Peyer's patch (tissue), 4 donors: ENCODE results near the gene COL6A3. TPM values are rescaled to one million over a fixed set of nuclear protein-coding genes. Genes with fewer than 3 reads are reported as not detected.

Source experiments
- DNase-seq, 3 donors: peaks; one replicate each; pipeline ENCODE4 v3.0.0-alpha.2; 2017 to 2019
- H3K27ac ChIP-seq, 4 donors: fragments of 200-600 bp; sonication (generic); one replicate each; pipeline ENCODE4 v1.5.1; 2016 to 2019
- H3K27me3 ChIP-seq, 2 donors: fragments of 200-600 bp; sonication (generic); one replicate each; pipeline ENCODE4 v1.5.1; 2019
- H3K36me3 ChIP-seq, 3 donors: fragments of 200-600 bp; sonication (generic); one replicate each; pipeline ENCODE4 v1.5.1; 2016 to 2019
- H3K4me1 ChIP-seq, 4 donors: fragments of 200-600 bp; sonication (generic); one replicate each; pipeline ENCODE4 v1.5.1; 2016 to 2019
- H3K4me3 ChIP-seq, 4 donors: fragments of 200-600 bp; sonication (generic); 1 replicate in 3 of 4; 2 replicates in 1 of 4; pipeline ENCODE4 v1.5.1; 2016 to 2019; ENCODE audit warnings: mild to moderate bottlenecking in 1 of 4
- H3K9me3 ChIP-seq, 4 donors: fragments of 200-600 bp; sonication (generic); one replicate each; pipeline ENCODE4 v1.5.1; 2016 to 2019; ENCODE audit warnings: mild to moderate bottlenecking in 1 of 4
- CTCF ChIP-seq, 6 experiments: fragments of 450-650 bp in 4 of 6; fragments of 200-600 bp in 2 of 6; sonication (generic) in 1 of 6; IDR thresholded peaks; one replicate each; pipeline ENCODE4 v1.5.1; 2017 to 2019; ENCODE audit warnings: antibody characterized with exemption in 6 of 6, mild to moderate bottlenecking in 3 of 6, moderate library complexity in 1 of 6
- POLR2A ChIP-seq, 2 donors: fragments of 450-650 bp; IDR thresholded peaks; one replicate each; pipeline ENCODE4 v1.5.1; 2017; ENCODE audit warnings: antibody characterized with exemption in 2 of 2, mild to moderate bottlenecking in 2 of 2, moderate library complexity in 2 of 2
- total RNA-seq, 4 donors: library from RNA; depleted of rRNA; stranded (reverse); fragments of >200 nt; gene quantifications; one replicate each; pipeline ENCODE4 v1.1.0, GENCODE V29; 2016

COL6A3 gene
- total RNA-seq, 4 donors from 2014 or later: 51.7 to 172 (median 71.0) TPM

- no peak for DNase-seq
- Histone ChIP-seq H3K36me3 (no peaks in the 10 kb centered on the region), H3K4me3 (no peak overlapping the region), H3K27me3 (no peaks in the 10 kb centered on the region), H3K9me3 (no peaks in the 10 kb centered on the region), H3K27ac (no peak overlapping the region), H3K4me1 (peaks cover 0 to 14% (median 0%) of the 10 kb centered on the region in 4 donors)
- no peak for TF ChIP-seq CTCF (IDR thresholded peaks at IDR 0.05)
- TF ChIP-seq POLR2A (IDR thresholded peaks at IDR 0.05): no peak
Observed at GRCh38 chr2:237430861-237431260, 16.9 kb upstream of the COL6A3 start.

- TF ChIP-seq CTCF (IDR thresholded peaks at IDR 0.05) (no peak), POLR2A (IDR thresholded peaks at IDR 0.05) (no peak)
Observed at GRCh38 chr2:237429753-237430152, 15.8 kb upstream of the COL6A3 start.

GRCh38 chr2:237427769-237428506 is 14.0 kb upstream of the COL6A3 start:
- no peak overlapping the region for H3K27ac ChIP-seq
- no peaks in the 10 kb centered on the region for H3K9me3 ChIP-seq
- no peak overlapping the region for H3K4me3 ChIP-seq
- H3K27me3 ChIP-seq: no peaks in the 10 kb centered on the region
- no peak for TF ChIP-seq POLR2A (IDR thresholded peaks at IDR 0.05)
- TF ChIP-seq CTCF (IDR thresholded peaks at IDR 0.05): no peak
- no peak for DNase-seq
- H3K36me3 ChIP-seq: no peaks in the 10 kb centered on the region
- H3K4me1 ChIP-seq: no peaks in the 10 kb centered on the region

More at GRCh38 chr2:237429753-237430152, 15.8 kb upstream of the COL6A3 start:
- no peaks in the 10 kb centered on the region for H3K36me3 ChIP-seq
- H3K27ac ChIP-seq: peak overlapping the region in 1 of 4 donors; percentile 8
- H3K9me3 ChIP-seq: no peaks in the 10 kb centered on the region
- no peaks in the 10 kb centered on the region for H3K27me3 ChIP-seq
- no peak overlapping the region for H3K4me3 ChIP-seq
- no peak for DNase-seq
- H3K4me1 ChIP-seq: peaks cover 0 to 3% (median 0%) of the 10 kb centered on the region in 4 donors

- H3K27ac ChIP-seq: no peak overlapping the region
- no peak overlapping the region for H3K4me3 ChIP-seq
- TF ChIP-seq POLR2A (IDR thresholded peaks at IDR 0.05) (no peak), CTCF (IDR thresholded peaks at IDR 0.05) (no peak)
- no peaks in the 10 kb centered on the region for H3K27me3 ChIP-seq
- no peaks in the 10 kb centered on the region for H3K4me1 ChIP-seq
- no peaks in the 10 kb centered on the region for H3K9me3 ChIP-seq
- no peak for DNase-seq
- no peaks in the 10 kb centered on the region for H3K36me3 ChIP-seq
Observed at GRCh38 chr2:237426517-237426916, 12.6 kb upstream of the COL6A3 start.

DNA sequence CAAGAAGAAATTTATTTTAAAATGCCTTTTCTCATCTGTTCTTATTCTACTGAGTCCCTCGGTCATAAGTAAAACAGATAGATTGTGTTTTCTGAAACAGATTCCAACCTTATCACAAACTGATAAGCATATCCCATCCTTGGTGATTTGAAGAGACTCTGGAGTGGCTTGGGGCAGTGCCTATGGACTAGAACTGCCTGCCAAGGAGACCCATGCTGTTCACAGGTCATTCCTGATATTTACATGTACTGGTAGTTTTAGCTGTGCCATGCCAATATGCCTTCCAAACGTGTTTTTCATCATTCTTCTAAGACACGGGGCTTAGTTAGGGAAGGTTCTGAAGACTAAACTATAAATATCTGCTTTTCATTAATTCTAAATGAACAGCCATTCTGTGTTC is 11.4 kb upstream of the COL6A3 start:
- Histone ChIP-seq H3K9me3 (no peaks in the 10 kb centered on the region), H3K36me3 (no peaks in the 10 kb centered on the region), H3K4me3 (no peak overlapping the region), H3K27ac (no peak overlapping the region), H3K4me1 (no peaks in the 10 kb centered on the region), H3K27me3 (no peaks in the 10 kb centered on the region)
- TF ChIP-seq POLR2A (IDR thresholded peaks at IDR 0.05): no peak
- TF ChIP-seq CTCF (IDR thresholded peaks at IDR 0.05): no peak
- no peak for DNase-seq
